HG02885 (cell line): ENCODE results near the gene KCNQ2.

Source experiments
- ATAC-seq: cut with Tn5 transposase; IDR thresholded peaks from one replicate; pipeline ENCODE4 v1.9.1; 2021; ENCODE audit warnings: mild to moderate bottlenecking; ENCODE audit not compliant: unreplicated experiment, poor library complexity

Gene KCNQ2

DNA sequence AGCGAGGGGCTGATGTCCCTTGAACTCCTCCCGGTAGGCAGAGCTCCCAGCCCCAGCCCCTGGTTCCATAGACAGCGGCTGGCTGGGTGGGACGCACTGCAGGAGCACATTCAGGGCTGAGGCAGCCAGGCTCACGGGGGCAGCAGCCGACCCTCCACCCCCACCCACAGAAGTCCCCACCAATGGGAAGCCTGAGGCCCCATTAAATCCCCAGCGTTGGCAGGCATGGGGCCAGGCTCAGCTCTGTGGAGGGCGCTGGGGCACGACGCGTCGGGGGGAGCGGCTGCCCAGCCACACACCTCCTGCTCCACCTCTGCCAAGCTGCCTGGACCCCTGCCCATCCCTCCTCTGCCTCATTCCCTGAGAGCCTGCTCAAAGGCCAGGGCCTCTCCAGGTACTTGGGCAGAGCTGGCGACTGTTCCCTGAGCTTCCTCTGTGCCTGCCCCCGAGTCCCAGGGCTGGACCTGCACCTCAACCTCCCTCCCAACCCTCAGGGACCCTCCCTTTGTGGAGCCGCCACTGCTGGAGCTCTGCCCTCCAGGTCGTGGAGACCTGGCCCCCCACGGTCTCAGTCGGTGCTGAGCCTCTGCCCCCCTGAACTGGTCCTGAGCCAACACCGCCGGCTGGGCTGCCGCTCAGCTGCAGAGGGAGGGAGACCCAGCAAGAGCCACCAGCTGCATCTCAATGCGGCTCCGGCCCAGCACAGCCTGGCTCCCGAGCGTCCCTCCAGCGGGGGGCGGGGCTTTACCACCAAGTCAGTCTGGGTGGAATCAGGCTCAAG, 120.5 kb downstream of the KCNQ2 start:
- ATAC-seq: no peak

- ATAC-seq: no peak
These were observed 121.1 kb downstream of the KCNQ2 start for GRCh38 chr20:63351326-63351700.

DNA sequence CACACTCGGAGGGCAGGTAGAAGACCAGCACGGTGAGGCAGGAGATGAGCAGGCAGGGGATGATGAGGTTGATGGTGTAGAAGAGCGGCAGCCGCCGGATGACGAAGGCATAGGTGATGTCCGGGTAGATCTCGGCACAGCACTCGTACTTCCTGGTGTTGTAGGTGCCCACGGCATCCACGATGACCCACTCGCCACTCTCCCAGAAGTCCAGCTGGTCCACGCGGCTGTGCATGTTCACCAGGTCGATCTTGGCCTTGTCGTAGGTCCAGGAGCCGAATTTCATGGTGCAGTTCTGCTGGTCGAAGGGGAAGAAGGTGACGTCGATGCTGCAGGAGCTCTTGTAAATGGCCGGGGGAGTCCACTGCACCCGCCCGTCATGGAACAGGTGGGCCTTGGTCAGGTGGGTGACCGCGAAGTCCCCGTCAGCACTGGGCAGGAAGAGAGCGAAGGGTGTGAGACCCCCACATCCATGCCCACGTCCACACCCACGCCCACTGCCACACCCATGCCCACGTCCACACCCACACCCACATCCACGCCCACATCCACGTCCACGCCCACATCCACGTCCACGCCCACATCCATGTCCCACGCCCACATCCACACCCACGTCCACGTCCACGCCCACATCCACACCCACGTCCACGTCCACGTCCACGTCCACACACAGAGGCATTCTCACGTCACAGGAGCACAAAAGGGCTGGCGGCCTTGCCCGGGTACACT, 121.7 kb downstream of the KCNQ2 start:
- ATAC-seq: no peak
